Sigmoid colon (tissue), 7 donors: ENCODE results near the gene GSTA4. TPM values are rescaled to one million over a fixed set of nuclear protein-coding genes. Genes with fewer than 3 reads are reported as not detected.
"Not testable (repeated sequence)": the region's sequence is repeated elsewhere in the genome, so short reads cannot be mapped to it uniquely, and the experiment has no call there.

Experiments
- DNase-seq: peaks from one replicate; pipeline ENCODE4 v3.0.0-alpha.2; 2019
- H3K27ac ChIP-seq, 4 donors: fragments of 200-600 bp; sonication (generic); one replicate each; pipeline ENCODE4 v1.5.1; 2016 to 2019; ENCODE audit warnings: mild to moderate bottlenecking in 1 of 4
- H3K27me3 ChIP-seq, 3 donors: fragments of 200-600 bp; sonication (generic); one replicate each; pipeline ENCODE4 v1.5.1; 2019; ENCODE audit warnings: mild to moderate bottlenecking in 1 of 3
- H3K36me3 ChIP-seq, 4 donors: fragments of 200-600 bp; sonication (generic); one replicate each; pipeline ENCODE4 v1.5.1; 2016 to 2019
- H3K4me1 ChIP-seq, 4 donors: fragments of 200-600 bp; sonication (generic); one replicate each; pipeline ENCODE4 v1.5.1; 2017 to 2019
- H3K4me3 ChIP-seq, 4 donors: fragments of 200-600 bp; sonication (generic); one replicate each; pipeline ENCODE4 v1.5.1; 2017 to 2019; ENCODE audit warnings: mild to moderate bottlenecking in 2 of 4, moderate library complexity in 1 of 4
- H3K9me3 ChIP-seq, 4 donors: fragments of 200-600 bp in 3 of 4; sonication (generic) in 3 of 4; one replicate each; pipeline versions ENCODE4 v1.5.1 to v1.6.1; 2013 to 2019
- EP300 ChIP-seq, 4 donors: sonication (generic); formaldehyde crosslinking; IDR thresholded peaks; one replicate each; pipeline ENCODE4 v1.6.1; 2017; ENCODE audit warnings: antibody characterized with exemption in 4 of 4
- POLR2A ChIP-seq, 2 donors: fragments of 450-650 bp; IDR thresholded peaks; one replicate each; pipeline ENCODE4 v1.6.1; 2016; ENCODE audit warnings: antibody characterized with exemption in 2 of 2, mild to moderate bottlenecking in 2 of 2, moderate library complexity in 2 of 2
- POLR2AphosphoS5 ChIP-seq, 4 donors: sonication (generic); formaldehyde crosslinking; IDR thresholded peaks; one replicate each; pipeline ENCODE4 v1.6.1; 2017; ENCODE audit warnings: antibody characterized with exemption in 4 of 4
- WGBS, 2 donors: extraction: QIAGEN DNeasy Blood & Tissue Kit; methylation state at CpG; one replicate each; pipeline ENCODE4 v1.1.7; 2013; 5-methylcytosine and 5-hydroxymethylcytosine counted together
- intact Hi-C: fragments of 100-400 bp; cut with DNase I; formaldehyde crosslinking; loops from one replicate; pipeline ENCODE4 v1.15.1; 2023
- polyA plus RNA-seq, 3 donors: library from polyadenylated mRNA; stranded (reverse); fragments of 200-250 nt; gene quantifications; one replicate each; pipeline ENCODE4 v1.2.3, GENCODE V29; 2013
- total RNA-seq, 4 donors: library from RNA; depleted of rRNA; stranded (reverse); fragments of >200 nt; gene quantifications; one replicate each; pipeline ENCODE4 v1.1.0, GENCODE V29; 2016
- TF ChIP-seq, protein P1 (sequence below), 4 experiments: fragments of 450-650 bp in 3 of 4; fragments of 200-600 bp in 1 of 4; IDR thresholded peaks; one replicate each; pipeline ENCODE4 v1.5.1; 2016 to 2019; ENCODE audit warnings: antibody characterized with exemption in 4 of 4, mild to moderate bottlenecking in 3 of 4, moderate library complexity in 2 of 4
- donor health status: healthy with polysubstance abuse.
- donor health status: Bipolar disorder and iron deficiency.
- donor health status: healthy.

GSTA4 gene
- total and polyA plus RNA-seq, 7 donors: 15.6 to 37.0 (median 21.0) TPM

DNA sequence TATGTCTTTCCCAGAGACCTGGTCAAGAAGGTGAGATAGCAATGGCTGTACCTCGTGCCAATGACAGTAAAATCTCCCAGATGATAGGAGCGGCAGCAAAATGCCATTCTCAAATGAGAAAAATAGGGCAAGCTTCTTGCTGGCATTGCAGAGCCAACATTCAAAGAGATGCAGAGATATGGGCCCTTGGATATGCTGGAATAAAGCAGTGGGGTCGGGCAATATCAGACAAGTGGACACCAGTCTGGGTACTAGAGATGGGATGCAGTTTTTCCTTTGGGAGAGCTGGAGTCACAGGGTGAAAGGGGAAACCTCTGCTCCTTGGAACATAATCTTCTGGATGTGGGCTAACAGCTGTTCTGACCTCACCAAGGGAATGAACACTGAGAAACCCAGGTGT, 29.0 kb downstream of the GSTA4 start:
- Histone ChIP-seq H3K4me3 (no peak overlapping the region), H3K27ac (no peak overlapping the region), H3K9me3 (no peaks in the 10 kb centered on the region), H3K4me1 (no peaks in the 10 kb centered on the region), H3K36me3 (no peaks in the 10 kb centered on the region), H3K27me3 (no peaks in the 10 kb centered on the region)
- WGBS, 2 donors: 88 to 89% methylated on average over 3 of the region's 3 CpGs
- no peak for DNase-seq
- intact Hi-C loops: no loop called here
- TF ChIP-seq POLR2AphosphoS5 (IDR thresholded peaks at IDR 0.05) (no peak), EP300 (IDR thresholded peaks at IDR 0.05) (no peak), POLR2A (IDR thresholded peaks at IDR 0.05) (no peak)
- TF ChIP-seq, protein P1, sequence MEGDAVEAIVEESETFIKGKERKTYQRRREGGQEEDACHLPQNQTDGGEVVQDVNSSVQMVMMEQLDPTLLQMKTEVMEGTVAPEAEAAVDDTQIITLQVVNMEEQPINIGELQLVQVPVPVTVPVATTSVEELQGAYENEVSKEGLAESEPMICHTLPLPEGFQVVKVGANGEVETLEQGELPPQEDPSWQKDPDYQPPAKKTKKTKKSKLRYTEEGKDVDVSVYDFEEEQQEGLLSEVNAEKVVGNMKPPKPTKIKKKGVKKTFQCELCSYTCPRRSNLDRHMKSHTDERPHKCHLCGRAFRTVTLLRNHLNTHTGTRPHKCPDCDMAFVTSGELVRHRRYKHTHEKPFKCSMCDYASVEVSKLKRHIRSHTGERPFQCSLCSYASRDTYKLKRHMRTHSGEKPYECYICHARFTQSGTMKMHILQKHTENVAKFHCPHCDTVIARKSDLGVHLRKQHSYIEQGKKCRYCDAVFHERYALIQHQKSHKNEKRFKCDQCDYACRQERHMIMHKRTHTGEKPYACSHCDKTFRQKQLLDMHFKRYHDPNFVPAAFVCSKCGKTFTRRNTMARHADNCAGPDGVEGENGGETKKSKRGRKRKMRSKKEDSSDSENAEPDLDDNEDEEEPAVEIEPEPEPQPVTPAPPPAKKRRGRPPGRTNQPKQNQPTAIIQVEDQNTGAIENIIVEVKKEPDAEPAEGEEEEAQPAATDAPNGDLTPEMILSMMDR (IDR thresholded peaks at IDR 0.05): no peak

DNA sequence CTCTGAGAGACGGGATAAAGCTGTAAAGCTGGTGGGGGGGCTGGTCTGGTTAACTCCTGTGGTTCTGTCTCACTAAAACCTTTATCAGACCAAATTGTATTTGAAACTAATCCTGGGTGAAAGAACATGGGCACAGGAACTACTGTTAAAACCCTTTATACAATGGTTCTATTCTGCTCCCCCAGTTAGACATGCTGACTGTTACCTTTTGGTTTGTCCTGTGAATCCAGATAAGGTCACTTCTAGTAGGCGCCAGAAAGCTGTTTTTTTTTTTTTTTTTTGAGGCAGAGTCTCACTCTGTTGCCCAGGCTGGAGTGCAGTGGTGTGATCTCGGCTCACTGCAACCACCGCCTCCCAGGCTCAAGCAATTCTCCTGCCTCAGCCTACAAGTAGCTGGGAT, 29.7 kb downstream of the GSTA4 start:
- Histone ChIP-seq H3K36me3 (no peaks in the 10 kb centered on the region), H3K4me1 (no peaks in the 10 kb centered on the region), H3K27ac (no peak overlapping the region), H3K4me3 (no peak overlapping the region), H3K9me3 (no peaks in the 10 kb centered on the region), H3K27me3 (no peaks in the 10 kb centered on the region)
- DNase-seq: no peak
- intact Hi-C loops: no loop called here
- 87 to 89% methylated on average over 4 of the region's 4 CpGs for WGBS, 2 donors
- TF ChIP-seq, protein P1 (IDR thresholded peaks at IDR 0.05): no peak
- no peak for TF ChIP-seq POLR2A (IDR thresholded peaks at IDR 0.05)
- no peak for TF ChIP-seq EP300 (IDR thresholded peaks at IDR 0.05)
- TF ChIP-seq POLR2AphosphoS5 (IDR thresholded peaks at IDR 0.05): no peak

- TF ChIP-seq POLR2AphosphoS5 (IDR thresholded peaks at IDR 0.05) (no peak), POLR2A (IDR thresholded peaks at IDR 0.05) (no peak), EP300 (IDR thresholded peaks at IDR 0.05) (no peak)
- TF ChIP-seq, protein P1 (IDR thresholded peaks at IDR 0.05): no peak
- Histone ChIP-seq H3K4me1 (no peaks in the 10 kb centered on the region), H3K9me3 (no peaks in the 10 kb centered on the region), H3K27me3 (no peaks in the 10 kb centered on the region), H3K27ac (no peak overlapping the region), H3K4me3 (no peak overlapping the region), H3K36me3 (no peaks in the 10 kb centered on the region)
- 19 to 55% methylated on average over 1 of the region's 1 CpG for WGBS, 2 donors
- intact Hi-C loops: no loop called here
- no peak for DNase-seq
Measured at GRCh38 chr6:52964318-52964717, 30.8 kb downstream of the GSTA4 start.

DNA sequence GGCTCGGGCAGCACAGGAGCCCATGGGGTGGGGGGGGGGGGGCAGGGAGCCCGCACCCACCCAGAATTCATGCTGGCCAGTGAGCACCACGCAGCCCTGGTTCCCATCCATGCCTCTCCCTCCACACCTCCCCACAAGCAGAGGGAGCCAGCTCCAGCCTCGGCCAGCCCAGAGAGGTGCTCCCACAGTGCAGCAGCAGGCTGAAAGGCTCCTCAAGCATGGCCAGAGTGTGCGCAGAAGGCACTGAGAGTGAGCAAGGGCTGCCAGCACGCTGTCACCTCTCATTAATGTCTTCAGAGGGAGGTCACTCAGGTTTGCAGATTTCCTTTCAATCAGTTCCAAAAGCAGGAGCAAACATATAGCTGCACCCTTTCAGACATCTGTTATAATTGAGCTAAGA, 32.4 kb downstream of the GSTA4 start:
- Histone ChIP-seq H3K36me3 (no peaks in the 10 kb centered on the region), H3K4me3 (no peak overlapping the region), H3K4me1 (no peaks in the 10 kb centered on the region), H3K27ac (no peak overlapping the region), H3K27me3 (no peaks in the 10 kb centered on the region), H3K9me3 (no peaks in the 10 kb centered on the region)
- no peak for DNase-seq
- no peak for TF ChIP-seq POLR2A (IDR thresholded peaks at IDR 0.05)
- TF ChIP-seq, protein P1 (IDR thresholded peaks at IDR 0.05): no peak
- no peak for TF ChIP-seq EP300 (IDR thresholded peaks at IDR 0.05)
- no peak for TF ChIP-seq POLR2AphosphoS5 (IDR thresholded peaks at IDR 0.05)
- WGBS, 2 donors: 79 to 80% methylated on average over 6 of the region's 6 CpGs
- intact Hi-C loops: no loop called here

DNA sequence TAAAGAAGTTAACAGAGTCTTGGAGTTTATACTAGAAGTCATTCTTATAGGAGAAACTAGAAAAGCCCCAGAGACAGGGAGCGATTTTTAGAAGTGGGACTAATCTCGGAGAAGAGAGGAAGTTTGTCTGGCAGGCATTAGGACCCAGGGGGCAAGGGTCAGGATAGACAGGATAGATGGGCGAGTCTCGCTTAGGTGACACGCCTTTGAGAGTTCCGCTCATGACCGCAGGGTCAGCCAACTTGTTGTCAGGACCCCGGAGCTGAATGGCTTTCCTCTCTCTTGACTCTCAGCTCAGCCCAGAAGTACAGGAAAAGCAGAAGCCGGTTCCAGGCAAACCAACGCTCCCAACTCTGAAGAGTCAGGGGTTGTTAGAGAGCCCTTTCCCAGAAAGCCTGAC, 34.1 kb downstream of the GSTA4 start:
- H3K36me3 ChIP-seq, H3K4me1 ChIP-seq, H3K9me3 ChIP-seq, DNase-seq, H3K27me3 ChIP-seq, intact Hi-C loops, H3K27ac ChIP-seq, H3K4me3 ChIP-seq: not testable (repeated sequence)
- 74 to 81% methylated on average over 10 of the region's 10 CpGs for WGBS, 2 donors

DNA sequence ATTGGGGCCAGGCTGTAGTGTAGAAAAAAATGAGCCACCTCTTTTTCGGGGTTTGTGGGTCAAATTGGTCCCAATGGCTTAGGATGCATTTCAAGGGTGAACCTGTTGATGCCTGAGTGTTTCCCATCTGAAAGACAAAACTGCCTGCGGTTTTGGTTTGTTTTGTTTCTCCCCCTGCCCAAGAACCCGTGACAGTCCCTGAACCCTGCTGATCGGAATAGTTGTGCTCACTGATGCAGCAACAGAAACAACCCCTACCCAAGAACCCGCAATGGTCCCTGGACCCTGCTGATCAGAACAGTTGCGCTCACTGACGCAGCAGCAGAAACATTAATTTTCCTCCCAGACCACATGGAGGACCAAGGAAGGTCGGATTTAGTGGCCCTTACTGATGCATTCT, 34.9 kb downstream of the GSTA4 start:
- H3K4me1 ChIP-seq, H3K27ac ChIP-seq, intact Hi-C loops, H3K4me3 ChIP-seq, H3K27me3 ChIP-seq, DNase-seq, H3K36me3 ChIP-seq, H3K9me3 ChIP-seq: not testable (repeated sequence)
- 89 to 92% methylated on average over 8 of the region's 8 CpGs for WGBS, 2 donors
